PC-3 (cell line): Measurements from ENCODE around the gene MOK.

ENCODE experiments used
- EZH2 ChIP-seq: fragments of 300-600 bp; sonication (generic); IDR thresholded peaks from one replicate; pipeline ENCODE4 v1.6.1; 2017; ENCODE audit warnings: antibody characterized with exemption, mild to moderate bottlenecking, low read length; ENCODE audit not compliant: unreplicated experiment
- EZH2phosphoT487 ChIP-seq: fragments of 300-600 bp; sonication (generic); IDR thresholded peaks from 2 replicates; pipeline ENCODE4 v1.6.1; 2018; ENCODE audit warnings: mild to moderate bottlenecking, antibody characterized with exemption, low read length, borderline replicate concordance
- TF ChIP-seq, protein P1 (sequence below): fragments of 300-600 bp; sonication (generic); conservative IDR thresholded peaks from 2 replicates; pipeline ENCODE4 v1.5.1; 2017; ENCODE audit warnings: antibody characterized with exemption, low read depth, mild to moderate bottlenecking, low read length

DNA sequence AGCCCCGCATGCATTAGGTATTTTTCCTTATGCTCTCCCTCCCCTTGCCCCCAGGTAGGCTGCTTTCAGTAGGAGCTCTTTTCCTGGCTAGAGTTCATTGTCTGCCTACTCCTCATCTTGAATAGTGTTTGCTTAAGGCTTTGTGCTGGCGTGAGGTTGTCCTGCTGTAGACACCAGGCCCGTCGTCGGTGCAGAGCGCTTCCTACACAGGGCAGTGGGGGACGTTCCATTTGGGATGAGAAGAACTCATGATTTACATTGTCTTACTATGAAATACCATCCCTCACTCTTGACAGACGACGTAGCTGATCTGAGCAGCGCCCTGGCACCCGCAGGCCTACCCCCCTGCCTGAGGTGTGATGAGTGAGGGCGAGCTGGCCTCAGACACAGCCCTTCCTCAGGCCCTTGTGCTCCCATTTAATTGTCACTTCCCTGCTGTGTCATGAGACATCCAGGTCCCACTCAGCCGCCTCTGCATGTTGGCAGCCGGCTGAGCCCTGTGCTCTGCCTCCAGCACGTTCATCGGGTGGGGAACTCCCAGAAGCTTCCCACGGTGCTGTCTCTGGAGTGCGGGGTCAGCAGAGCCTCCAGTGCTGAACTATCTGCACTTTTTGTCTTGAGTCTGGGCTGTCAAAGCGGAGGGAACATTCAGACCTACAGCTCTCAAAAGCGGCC lies 89.3 kb downstream of the MOK start:
- TF ChIP-seq EZH2phosphoT487: no peak
- TF ChIP-seq, protein P1, sequence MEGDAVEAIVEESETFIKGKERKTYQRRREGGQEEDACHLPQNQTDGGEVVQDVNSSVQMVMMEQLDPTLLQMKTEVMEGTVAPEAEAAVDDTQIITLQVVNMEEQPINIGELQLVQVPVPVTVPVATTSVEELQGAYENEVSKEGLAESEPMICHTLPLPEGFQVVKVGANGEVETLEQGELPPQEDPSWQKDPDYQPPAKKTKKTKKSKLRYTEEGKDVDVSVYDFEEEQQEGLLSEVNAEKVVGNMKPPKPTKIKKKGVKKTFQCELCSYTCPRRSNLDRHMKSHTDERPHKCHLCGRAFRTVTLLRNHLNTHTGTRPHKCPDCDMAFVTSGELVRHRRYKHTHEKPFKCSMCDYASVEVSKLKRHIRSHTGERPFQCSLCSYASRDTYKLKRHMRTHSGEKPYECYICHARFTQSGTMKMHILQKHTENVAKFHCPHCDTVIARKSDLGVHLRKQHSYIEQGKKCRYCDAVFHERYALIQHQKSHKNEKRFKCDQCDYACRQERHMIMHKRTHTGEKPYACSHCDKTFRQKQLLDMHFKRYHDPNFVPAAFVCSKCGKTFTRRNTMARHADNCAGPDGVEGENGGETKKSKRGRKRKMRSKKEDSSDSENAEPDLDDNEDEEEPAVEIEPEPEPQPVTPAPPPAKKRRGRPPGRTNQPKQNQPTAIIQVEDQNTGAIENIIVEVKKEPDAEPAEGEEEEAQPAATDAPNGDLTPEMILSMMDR: no peak
- no peak for TF ChIP-seq EZH2
